NT2/D1 (cell line): ENCODE measurements around the gene WDR82.

ENCODE experiments used
- SUZ12 ChIP-seq: IDR thresholded peaks from 2 replicates; pipeline ENCODE4 v1.6.1; 2011; ENCODE audit not compliant: insufficient read length, insufficient read depth; ENCODE audit errors: extremely low read depth
- YY1 ChIP-seq: IDR thresholded peaks from 2 replicates; pipeline ENCODE4 v1.6.1; 2011; ENCODE audit not compliant: insufficient read length, insufficient read depth

GRCh38 chr3:52314489-52314888, 36.0 kb upstream of the WDR82 start:
- no peak for TF ChIP-seq SUZ12
- TF ChIP-seq YY1 = no peak
